Panc1 (cell line): Measurements from ENCODE around the gene AP4B1. TPM values are rescaled to one million over a fixed set of nuclear protein-coding genes. Genes with fewer than 3 reads are reported as not detected.

Experiments
- ATAC-seq: fragments of 200-7000 bp; cut with Tn5 transposase; 2 replicates; pipeline ENCODE4 v1.9.1; 2020; ENCODE audit warnings: mild to moderate bottlenecking, moderate library complexity
- BruUV-seq: library from RNA; stranded (reverse); fragments of 400-500 nt; replicated peaks from 2 replicates; lab custom pipeline; 2021; lab: Mats Ljungman, UMichigan
- CTCF ChIA-PET: fragments of 300-600 bp; sonication (Branson Sonifier 250); formaldehyde crosslinking; loops from one replicate; lab custom pipeline; 2022; ENCODE audit warnings: antibody characterized with exemption; lab: Charles Lee
- POLR2A ChIA-PET: fragments of 300-600 bp; sonication (Branson Sonifier 250); formaldehyde crosslinking; loops from one replicate; lab custom pipeline; 2022; ENCODE audit warnings: antibody characterized with exemption; lab: Charles Lee
- DNase-seq: peaks from one replicate; pipeline ENCODE4 v3.0.0-alpha.2; 2010; ENCODE audit warnings: low read depth, low spot score
- H3K27ac ChIP-seq: 2 replicates; pipeline ENCODE4 v1.5.1; 2011; ENCODE audit warnings: mild to moderate bottlenecking, low read length, inconsistent platforms
- H3K27me3 ChIP-seq: fragments of 200-500 bp; sonication (Bioruptor generic); 2 replicates; pipeline ENCODE4 v1.6.0; 2014; ENCODE audit warnings: low read length, inconsistent platforms; ENCODE audit not compliant: control insufficient read depth, insufficient read depth
- H3K36me3 ChIP-seq: fragments of 200-500 bp; sonication (Bioruptor generic); 2 replicates; pipeline ENCODE4 v1.5.1; 2014; ENCODE audit warnings: inconsistent platforms, mild to moderate bottlenecking, low read length, moderate library complexity; ENCODE audit not compliant: control insufficient read depth, insufficient read depth
- H3K4me1 ChIP-seq: 2 replicates; pipeline ENCODE4 v1.5.1; 2011; ENCODE audit warnings: inconsistent platforms, mild to moderate bottlenecking, low read length, moderate library complexity; ENCODE audit not compliant: control insufficient read depth, insufficient read depth
- H3K4me3 ChIP-seq, 2 experiments: 2 replicates each; pipeline ENCODE4 v1.5.1; 2011 to 2012; ENCODE audit warnings: low read depth in 2 of 2, low read length in 2 of 2, mild to moderate bottlenecking in 2 of 2, inconsistent platforms in 1 of 2, moderate library complexity in 1 of 2
- H3K9me3 ChIP-seq: fragments of 200-500 bp; sonication (Bioruptor generic); 2 replicates; pipeline ENCODE4 v1.5.1; 2014; ENCODE audit warnings: low read depth, mild to moderate bottlenecking, inconsistent platforms, low read length, moderate library complexity; ENCODE audit not compliant: control insufficient read depth, insufficient read depth
- CTCF ChIP-seq: fragments of 450-650 bp; IDR thresholded peaks from 2 replicates; pipeline ENCODE4 v1.5.1; 2017; ENCODE audit warnings: mild to moderate bottlenecking
- POLR2AphosphoS5 ChIP-seq: IDR thresholded peaks from 2 replicates; pipeline ENCODE4 v1.6.1; 2012; ENCODE audit warnings: mild to moderate bottlenecking, low read depth, low read length, moderate library complexity
- SIN3A ChIP-seq: IDR thresholded peaks from 2 replicates; pipeline ENCODE4 v1.6.1; 2012; ENCODE audit warnings: low read depth, mild to moderate bottlenecking, low read length, moderate library complexity, borderline replicate concordance; ENCODE audit not compliant: insufficient read depth
- TCF7L2 ChIP-seq: IDR thresholded peaks from 2 replicates; pipeline ENCODE4 v1.6.1; 2011; ENCODE audit warnings: mild to moderate bottlenecking, low read depth, low read length, inconsistent platforms
- in situ Hi-C: cut with HindIII; loops from 2 replicates; pipeline ENCODE4 v1.10.0; 2016; ENCODE audit warnings: low sequenced_read_pairs, low pct_unique_long_range_greater_than_20kb
- intact Hi-C: fragments of 100-400 bp; cut with micrococcal nuclease; formaldehyde crosslinking; loops from one replicate; pipeline ENCODE4 v1.10.0; 2022; ENCODE audit not compliant: unreplicated experiment
- total RNA-seq: library from RNA; stranded (reverse); gene quantifications from one replicate; pipeline ENCODE4 v1.2.1, GENCODE V29; 2021; ENCODE audit not compliant: unreplicated experiment
- TF ChIP-seq, protein P1 (sequence below), 2 experiments: IDR thresholded peaks; 2 replicates each; pipeline ENCODE4 v1.6.1; 2011 to 2012; ENCODE audit warnings: low read depth in 2 of 2, control low read depth in 1 of 2, low read length in 1 of 2, mild to moderate bottlenecking in 1 of 2, moderate library complexity in 1 of 2; ENCODE audit not compliant: insufficient read depth in 1 of 2

Gene AP4B1
- total RNA-seq, 1 experiment from 2014 or later = 14.2 TPM

GRCh38 chr1:113940365-113941244, 36.0 kb upstream of the AP4B1 start:
- Histone ChIP-seq H3K27ac (no peak overlapping the region), H3K36me3 (no peaks in the 10 kb centered on the region; the same call in 1 of the 2 replicates), H3K27me3 (no peaks in the 10 kb centered on the region), H3K9me3 (no peaks in the 10 kb centered on the region), H3K4me1 (no peaks in the 10 kb centered on the region), H3K4me3 (no peak overlapping the region)
- ChIA-PET CTCF (no interaction called here), POLR2A (no interaction called here)
- BruUV-seq = no TSS peak
- no peak for TF ChIP-seq POLR2AphosphoS5
- no peak for TF ChIP-seq TCF7L2
- no peak for TF ChIP-seq SIN3A
- TF ChIP-seq CTCF = no peak
- in situ Hi-C loops (no loop called here), intact Hi-C loops (no loop called here)
- no peak for ATAC-seq
- DNase-seq = no peak

GRCh38 chr1:113938192-113938591, 33.6 kb upstream of the AP4B1 start:
- ATAC-seq (no peak), DNase-seq (no peak)
- Histone ChIP-seq H3K27me3 (no peaks in the 10 kb centered on the region), H3K9me3 (no peaks in the 10 kb centered on the region), H3K4me1 (no peaks in the 10 kb centered on the region), H3K4me3 (no peak overlapping the region), H3K27ac (no peak overlapping the region), H3K36me3 (no peaks in the 10 kb centered on the region; the same call in 1 of the 2 replicates)
- in situ Hi-C loops = no loop called here
- no peak for TF ChIP-seq TCF7L2
- no peak for TF ChIP-seq CTCF
- TF ChIP-seq POLR2AphosphoS5 = no peak
- TF ChIP-seq SIN3A = no peak
- TF ChIP-seq, protein P1, sequence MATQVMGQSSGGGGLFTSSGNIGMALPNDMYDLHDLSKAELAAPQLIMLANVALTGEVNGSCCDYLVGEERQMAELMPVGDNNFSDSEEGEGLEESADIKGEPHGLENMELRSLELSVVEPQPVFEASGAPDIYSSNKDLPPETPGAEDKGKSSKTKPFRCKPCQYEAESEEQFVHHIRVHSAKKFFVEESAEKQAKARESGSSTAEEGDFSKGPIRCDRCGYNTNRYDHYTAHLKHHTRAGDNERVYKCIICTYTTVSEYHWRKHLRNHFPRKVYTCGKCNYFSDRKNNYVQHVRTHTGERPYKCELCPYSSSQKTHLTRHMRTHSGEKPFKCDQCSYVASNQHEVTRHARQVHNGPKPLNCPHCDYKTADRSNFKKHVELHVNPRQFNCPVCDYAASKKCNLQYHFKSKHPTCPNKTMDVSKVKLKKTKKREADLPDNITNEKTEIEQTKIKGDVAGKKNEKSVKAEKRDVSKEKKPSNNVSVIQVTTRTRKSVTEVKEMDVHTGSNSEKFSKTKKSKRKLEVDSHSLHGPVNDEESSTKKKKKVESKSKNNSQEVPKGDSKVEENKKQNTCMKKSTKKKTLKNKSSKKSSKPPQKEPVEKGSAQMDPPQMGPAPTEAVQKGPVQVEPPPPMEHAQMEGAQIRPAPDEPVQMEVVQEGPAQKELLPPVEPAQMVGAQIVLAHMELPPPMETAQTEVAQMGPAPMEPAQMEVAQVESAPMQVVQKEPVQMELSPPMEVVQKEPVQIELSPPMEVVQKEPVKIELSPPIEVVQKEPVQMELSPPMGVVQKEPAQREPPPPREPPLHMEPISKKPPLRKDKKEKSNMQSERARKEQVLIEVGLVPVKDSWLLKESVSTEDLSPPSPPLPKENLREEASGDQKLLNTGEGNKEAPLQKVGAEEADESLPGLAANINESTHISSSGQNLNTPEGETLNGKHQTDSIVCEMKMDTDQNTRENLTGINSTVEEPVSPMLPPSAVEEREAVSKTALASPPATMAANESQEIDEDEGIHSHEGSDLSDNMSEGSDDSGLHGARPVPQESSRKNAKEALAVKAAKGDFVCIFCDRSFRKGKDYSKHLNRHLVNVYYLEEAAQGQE (IDR thresholded peaks at IDR 0.05; ENCODE audit: insufficient read depth in 1 of 2, low read depth in 2 of 2, low read length in 1 of 2) = no peak
- intact Hi-C loops = no loop called here
- BruUV-seq = no TSS peak
- ChIA-PET CTCF (no interaction called here), POLR2A (no interaction called here)
